H54 (cell line): ENCODE measurements around the gene KSR1.

Experiments used
- DNase-seq: peaks from one replicate; pipeline ENCODE4 v3.0.0; 2011; ENCODE audit warnings: low spot score, mixed read lengths; ENCODE audit not compliant: insufficient read length
- FAIRE-seq: peaks from 3 replicates; lab custom pipeline; 2011; peaks lifted over from hg19 to GRCh38; lab: Jason Lieb, UNC
- POLR2A ChIP-seq: IDR thresholded peaks from 2 replicates; pipeline ENCODE4 v1.6.1; 2011; ENCODE audit warnings: low read depth, mild to moderate bottlenecking, low read length

KSR1 gene

GRCh38 chr17:27478901-27479538 is 22.8 kb downstream of the KSR1 start:
- no peak for DNase-seq

GRCh38 chr17:27479838-27480237 is 23.6 kb downstream of the KSR1 start:
- TF ChIP-seq POLR2A: no peak
- no peak for FAIRE-seq

More at GRCh38 chr17:27478901-27479538, 22.8 kb downstream of the KSR1 start:
- no peak for FAIRE-seq
- no peak for TF ChIP-seq POLR2A

GRCh38 chr17:27480699-27481098 is 24.5 kb downstream of the KSR1 start:
- TF ChIP-seq POLR2A: no peak
- no peak for DNase-seq
- FAIRE-seq: no peak

More at GRCh38 chr17:27479838-27480237, 23.6 kb downstream of the KSR1 start:
- no peak for DNase-seq

- FAIRE-seq (no peak), DNase-seq (no peak)
- TF ChIP-seq POLR2A: no peak
These were observed 25.1 kb downstream of the KSR1 start for GRCh38 chr17:27481327-27481726.

- TF ChIP-seq POLR2A: no peak
- DNase-seq: no peak
- no peak for FAIRE-seq
These were observed 28.9 kb downstream of the KSR1 start for GRCh38 chr17:27485125-27485524.

- DNase-seq (no peak), FAIRE-seq (no peak)
- no peak for TF ChIP-seq POLR2A
These were observed 29.7 kb downstream of the KSR1 start for GRCh38 chr17:27485716-27486495.

- FAIRE-seq (no peak), DNase-seq (no peak)
- TF ChIP-seq POLR2A: no peak
These were observed 30.5 kb downstream of the KSR1 start for GRCh38 chr17:27486741-27487140.

GRCh38 chr17:27488231-27488630 is 32.0 kb downstream of the KSR1 start:
- no peak for FAIRE-seq
- TF ChIP-seq POLR2A: no peak
- no peak for DNase-seq

GRCh38 chr17:27489045-27489715 is 32.9 kb downstream of the KSR1 start:
- TF ChIP-seq POLR2A: no peak
- no peak for DNase-seq
- FAIRE-seq: no peak

GRCh38 chr17:27490391-27490790 is 34.1 kb downstream of the KSR1 start:
- DNase-seq: no peak
- no peak for TF ChIP-seq POLR2A

GRCh38 chr17:27491713-27492190 is 35.5 kb downstream of the KSR1 start:
- no peak for FAIRE-seq
- DNase-seq: no peak
- TF ChIP-seq POLR2A: no peak

More at GRCh38 chr17:27490391-27490790, 34.1 kb downstream of the KSR1 start:
- no peak for FAIRE-seq

GRCh38 chr17:27492470-27492869 is 36.2 kb downstream of the KSR1 start:
- TF ChIP-seq POLR2A: no peak
- no peak for DNase-seq
- FAIRE-seq: no peak

- no peak for FAIRE-seq
- no peak for TF ChIP-seq POLR2A
These were observed 36.8 kb downstream of the KSR1 start for GRCh38 chr17:27493088-27493487.

GRCh38 chr17:27494192-27495091 is 38.2 kb downstream of the KSR1 start:
- DNase-seq (no peak), FAIRE-seq (no peak)
- TF ChIP-seq POLR2A: no peak

More at GRCh38 chr17:27493088-27493487, 36.8 kb downstream of the KSR1 start:
- no peak for DNase-seq
